Measurements from ENCODE around the gene OPN1MW.
"Not testable (repeated sequence)": the region's sequence is repeated elsewhere in the genome, so short reads cannot be mapped to it uniquely, and the experiment has no call there.

Gene OPN1MW

GRCh38 chrX:154156221-154156620 is 26.2 kb upstream of the OPN1MW start:
- not testable (repeated sequence) for H3K4me3 ChIP-seq (ENCODE audit: low read length in 2 of 2); H3K27me3 ChIP-seq (ENCODE audit: control insufficient read depth in 2 of 2, insufficient read depth in 2 of 2, low read length in 2 of 2); H3K36me3 ChIP-seq (ENCODE audit: control insufficient read depth in 2 of 2, insufficient read depth in 2 of 2, low read length in 2 of 2); H3K9ac ChIP-seq (ENCODE audit: low read depth in 1 of 2, low read length in 2 of 2); H3K9me3 ChIP-seq (ENCODE audit: control insufficient read depth in 2 of 2, low read length in 2 of 2); H3K4me1 ChIP-seq (ENCODE audit: control insufficient read depth in 2 of 2, insufficient read depth in 2 of 2, low read length in 2 of 2); H3K27ac ChIP-seq (ENCODE audit: low read depth in 2 of 2, low read length in 2 of 2)

- not testable (repeated sequence) for H3K9ac ChIP-seq (ENCODE audit: low read depth in 1 of 2, low read length in 2 of 2); H3K27me3 ChIP-seq (ENCODE audit: control insufficient read depth in 2 of 2, insufficient read depth in 2 of 2, low read length in 2 of 2); H3K4me1 ChIP-seq (ENCODE audit: control insufficient read depth in 2 of 2, insufficient read depth in 2 of 2, low read length in 2 of 2); H3K4me3 ChIP-seq (ENCODE audit: low read length in 2 of 2); H3K9me3 ChIP-seq (ENCODE audit: control insufficient read depth in 2 of 2, low read length in 2 of 2); H3K27ac ChIP-seq (ENCODE audit: low read depth in 2 of 2, low read length in 2 of 2); H3K36me3 ChIP-seq (ENCODE audit: control insufficient read depth in 2 of 2, insufficient read depth in 2 of 2, low read length in 2 of 2)
These were observed 25.2 kb upstream of the OPN1MW start for GRCh38 chrX:154157207-154157606.

GRCh38 chrX:154159345-154159744 is 23.1 kb upstream of the OPN1MW start:
- H3K27me3 ChIP-seq (ENCODE audit: control insufficient read depth in 2 of 2, insufficient read depth in 2 of 2, low read length in 2 of 2); H3K9me3 ChIP-seq (ENCODE audit: control insufficient read depth in 2 of 2, low read length in 2 of 2); H3K4me3 ChIP-seq (ENCODE audit: low read length in 2 of 2); H3K9ac ChIP-seq (ENCODE audit: low read depth in 1 of 2, low read length in 2 of 2); H3K27ac ChIP-seq (ENCODE audit: low read depth in 2 of 2, low read length in 2 of 2); H3K4me1 ChIP-seq (ENCODE audit: control insufficient read depth in 2 of 2, insufficient read depth in 2 of 2, low read length in 2 of 2); H3K36me3 ChIP-seq (ENCODE audit: control insufficient read depth in 2 of 2, insufficient read depth in 2 of 2, low read length in 2 of 2): not testable (repeated sequence)

- not testable (repeated sequence) for H3K36me3 ChIP-seq (ENCODE audit: control insufficient read depth in 2 of 2, insufficient read depth in 2 of 2, low read length in 2 of 2); H3K27ac ChIP-seq (ENCODE audit: low read depth in 2 of 2, low read length in 2 of 2); H3K9me3 ChIP-seq (ENCODE audit: control insufficient read depth in 2 of 2, low read length in 2 of 2); H3K9ac ChIP-seq (ENCODE audit: low read depth in 1 of 2, low read length in 2 of 2); H3K4me3 ChIP-seq (ENCODE audit: low read length in 2 of 2); H3K4me1 ChIP-seq (ENCODE audit: control insufficient read depth in 2 of 2, insufficient read depth in 2 of 2, low read length in 2 of 2); H3K27me3 ChIP-seq (ENCODE audit: control insufficient read depth in 2 of 2, insufficient read depth in 2 of 2, low read length in 2 of 2)
These were observed 17.5 kb upstream of the OPN1MW start for GRCh38 chrX:154164902-154165301.

- not testable (repeated sequence) for H3K27me3 ChIP-seq (ENCODE audit: control insufficient read depth in 2 of 2, insufficient read depth in 2 of 2, low read length in 2 of 2); H3K9ac ChIP-seq (ENCODE audit: low read depth in 1 of 2, low read length in 2 of 2); H3K9me3 ChIP-seq (ENCODE audit: control insufficient read depth in 2 of 2, low read length in 2 of 2); H3K27ac ChIP-seq (ENCODE audit: low read depth in 2 of 2, low read length in 2 of 2); H3K36me3 ChIP-seq (ENCODE audit: control insufficient read depth in 2 of 2, insufficient read depth in 2 of 2, low read length in 2 of 2); H3K4me3 ChIP-seq (ENCODE audit: low read length in 2 of 2); H3K4me1 ChIP-seq (ENCODE audit: control insufficient read depth in 2 of 2, insufficient read depth in 2 of 2, low read length in 2 of 2)
These were observed 14.0 kb upstream of the OPN1MW start for GRCh38 chrX:154168384-154168783.

- H3K4me1 ChIP-seq (ENCODE audit: control insufficient read depth in 2 of 2, insufficient read depth in 2 of 2, low read length in 2 of 2); H3K36me3 ChIP-seq (ENCODE audit: control insufficient read depth in 2 of 2, insufficient read depth in 2 of 2, low read length in 2 of 2); H3K9ac ChIP-seq (ENCODE audit: low read depth in 1 of 2, low read length in 2 of 2); H3K9me3 ChIP-seq (ENCODE audit: control insufficient read depth in 2 of 2, low read length in 2 of 2); H3K27me3 ChIP-seq (ENCODE audit: control insufficient read depth in 2 of 2, insufficient read depth in 2 of 2, low read length in 2 of 2); H3K27ac ChIP-seq (ENCODE audit: low read depth in 2 of 2, low read length in 2 of 2); H3K4me3 ChIP-seq (ENCODE audit: low read length in 2 of 2): not testable (repeated sequence)
These were observed 9.9 kb upstream of the OPN1MW start for GRCh38 chrX:154172535-154172943.

GRCh38 chrX:154174356-154174755 is 8.0 kb upstream of the OPN1MW start:
- not testable (repeated sequence) for H3K4me3 ChIP-seq (ENCODE audit: low read length in 2 of 2); H3K36me3 ChIP-seq (ENCODE audit: control insufficient read depth in 2 of 2, insufficient read depth in 2 of 2, low read length in 2 of 2); H3K9me3 ChIP-seq (ENCODE audit: control insufficient read depth in 2 of 2, low read length in 2 of 2); H3K4me1 ChIP-seq (ENCODE audit: control insufficient read depth in 2 of 2, insufficient read depth in 2 of 2, low read length in 2 of 2); H3K9ac ChIP-seq (ENCODE audit: low read depth in 1 of 2, low read length in 2 of 2); H3K27me3 ChIP-seq (ENCODE audit: control insufficient read depth in 2 of 2, insufficient read depth in 2 of 2, low read length in 2 of 2); H3K27ac ChIP-seq (ENCODE audit: low read depth in 2 of 2, low read length in 2 of 2)

- not testable (repeated sequence) for H3K9me3 ChIP-seq (ENCODE audit: control insufficient read depth in 2 of 2, low read length in 2 of 2); H3K4me1 ChIP-seq (ENCODE audit: control insufficient read depth in 2 of 2, insufficient read depth in 2 of 2, low read length in 2 of 2); H3K9ac ChIP-seq (ENCODE audit: low read depth in 1 of 2, low read length in 2 of 2); H3K36me3 ChIP-seq (ENCODE audit: control insufficient read depth in 2 of 2, insufficient read depth in 2 of 2, low read length in 2 of 2); H3K27ac ChIP-seq (ENCODE audit: low read depth in 2 of 2, low read length in 2 of 2); H3K4me3 ChIP-seq (ENCODE audit: low read length in 2 of 2); H3K27me3 ChIP-seq (ENCODE audit: control insufficient read depth in 2 of 2, insufficient read depth in 2 of 2, low read length in 2 of 2)
These were observed 1.4 kb downstream of the OPN1MW start for GRCh38 chrX:154183794-154184193.

- H3K27me3 ChIP-seq (ENCODE audit: control insufficient read depth in 2 of 2, insufficient read depth in 2 of 2, low read length in 2 of 2); H3K36me3 ChIP-seq (ENCODE audit: control insufficient read depth in 2 of 2, insufficient read depth in 2 of 2, low read length in 2 of 2): not testable (repeated sequence)
These were observed 10.4 kb downstream of the OPN1MW start for GRCh38 chrX:154192846-154193245.

GRCh38 chrX:154194316-154194715 is 11.9 kb downstream of the OPN1MW start:
- not testable (repeated sequence) for H3K4me3 ChIP-seq (ENCODE audit: low read length in 2 of 2); H3K9ac ChIP-seq (ENCODE audit: low read depth in 1 of 2, low read length in 2 of 2); H3K9me3 ChIP-seq (ENCODE audit: control insufficient read depth in 2 of 2, low read length in 2 of 2); H3K4me1 ChIP-seq (ENCODE audit: control insufficient read depth in 2 of 2, insufficient read depth in 2 of 2, low read length in 2 of 2); H3K27me3 ChIP-seq (ENCODE audit: control insufficient read depth in 2 of 2, insufficient read depth in 2 of 2, low read length in 2 of 2); H3K27ac ChIP-seq (ENCODE audit: low read depth in 2 of 2, low read length in 2 of 2); H3K36me3 ChIP-seq (ENCODE audit: control insufficient read depth in 2 of 2, insufficient read depth in 2 of 2, low read length in 2 of 2)

More at GRCh38 chrX:154192846-154193245, 10.4 kb downstream of the OPN1MW start:
- H3K9me3 ChIP-seq (ENCODE audit: control insufficient read depth in 2 of 2, low read length in 2 of 2); H3K4me1 ChIP-seq (ENCODE audit: control insufficient read depth in 2 of 2, insufficient read depth in 2 of 2, low read length in 2 of 2); H3K27ac ChIP-seq (ENCODE audit: low read depth in 2 of 2, low read length in 2 of 2); H3K4me3 ChIP-seq (ENCODE audit: low read length in 2 of 2); H3K9ac ChIP-seq (ENCODE audit: low read depth in 1 of 2, low read length in 2 of 2): not testable (repeated sequence)

GRCh38 chrX:154196466-154196865 is 14.1 kb downstream of the OPN1MW start:
- H3K27me3 ChIP-seq (ENCODE audit: control insufficient read depth in 2 of 2, insufficient read depth in 2 of 2, low read length in 2 of 2); H3K4me3 ChIP-seq (ENCODE audit: low read length in 2 of 2); H3K9ac ChIP-seq (ENCODE audit: low read depth in 1 of 2, low read length in 2 of 2); H3K27ac ChIP-seq (ENCODE audit: low read depth in 2 of 2, low read length in 2 of 2); H3K9me3 ChIP-seq (ENCODE audit: control insufficient read depth in 2 of 2, low read length in 2 of 2); H3K4me1 ChIP-seq (ENCODE audit: control insufficient read depth in 2 of 2, insufficient read depth in 2 of 2, low read length in 2 of 2); H3K36me3 ChIP-seq (ENCODE audit: control insufficient read depth in 2 of 2, insufficient read depth in 2 of 2, low read length in 2 of 2): not testable (repeated sequence)

All from mucosa of rectum (tissue), 2 donors.